HepG2 (cell line): ENCODE results near the gene CENPK. TPM values are rescaled to one million over a fixed set of nuclear protein-coding genes. Genes with fewer than 3 reads are reported as not detected.
"Not testable (repeated sequence)": the region's sequence is repeated elsewhere in the genome, so short reads cannot be mapped to it uniquely, and the experiment has no call there.

Experiments used
- ATAC-seq: fragments of 200-7000 bp; cut with Tn5 transposase; 3 replicates; pipeline ENCODE4 v1.9.1; 2020; ENCODE audit warnings: mild to moderate bottlenecking, moderate library complexity
- BruUV-seq: library from RNA; stranded (reverse); fragments of 400-500 nt; replicated peaks from 2 replicates; lab custom pipeline; 2021; lab: Mats Ljungman, UMichigan
- CTCF ChIA-PET: fragments of 300-600 bp; formaldehyde crosslinking; extraction: SDS; loops from one replicate; lab custom pipeline; 2021; ENCODE audit warnings: low total read pairs, inconsistent platforms, low intra/inter-chr PET ratio; lab: Yijun Ruan, JAX
- POLR2A ChIA-PET: fragments of 350-600 bp; sonication (Branson Sonifier 250); formaldehyde crosslinking; loops from one replicate; lab custom pipeline; 2020; ENCODE audit warnings: antibody characterized with exemption, inconsistent platforms; lab: Yijun Ruan, JAX
- DNase-seq: peaks from one replicate; pipeline ENCODE4 v3.0.0-alpha.2; 2015; ENCODE audit warnings: low spot score
- FAIRE-seq: peaks from 3 replicates; lab custom pipeline; 2011; peaks lifted over from hg19 to GRCh38; lab: Jason Lieb, UNC
- H2AFZ ChIP-seq: one replicate; pipeline ENCODE4 v1.6.1; 2011; ENCODE audit warnings: low read length, inconsistent platforms
- H3K27ac ChIP-seq: fragments of 300-600 bp; 3 replicates; pipeline ENCODE4 v1.8.0; 2011; ENCODE audit warnings: mixed run types, mild to moderate bottlenecking, mixed read lengths, low read length, inconsistent platforms; ENCODE audit not compliant: insufficient read depth; ENCODE audit errors: extremely low read length
- H3K27me3 ChIP-seq, 2 experiments: fragments of 200-600 bp in 1 of 2; 2 replicates in 1 of 2; 3 replicates in 1 of 2; pipeline versions ENCODE4 v1.6.0 to v1.8.0; 2011; ENCODE audit warnings: low read length in 2 of 2, mild to moderate bottlenecking in 2 of 2, moderate library complexity in 2 of 2, inconsistent platforms in 1 of 2; ENCODE audit not compliant: insufficient read depth in 2 of 2, control insufficient read depth in 1 of 2
- H3K36me3 ChIP-seq, 2 experiments: fragments of 200-600 bp in 1 of 2; replicated peaks in 1 of 2; 2 replicates in 1 of 2; 3 replicates in 1 of 2; pipeline versions ENCODE4 v1.5.1 to v1.8.0; 2011; ENCODE audit warnings: low read length in 2 of 2, inconsistent platforms in 1 of 2; ENCODE audit not compliant: insufficient read depth in 2 of 2, control insufficient read depth in 1 of 2
- H3K4me1 ChIP-seq: 2 replicates; pipeline ENCODE4 v1.5.1; 2012; ENCODE audit warnings: low read length, inconsistent platforms; ENCODE audit not compliant: insufficient read depth
- H3K4me2 ChIP-seq: 2 replicates; pipeline ENCODE4 v1.6.0; 2011; ENCODE audit warnings: low read depth, low read length, inconsistent platforms
- H3K4me3 ChIP-seq, 3 experiments: fragments of 200-600 bp in 1 of 3; sonication (generic), shearing (Covaris generic) in 1 of 3; replicated peaks in 1 of 3; 2 replicates each; pipeline ENCODE4 v1.5.1; 2011 to 2016; ENCODE audit warnings: low read length in 3 of 3, inconsistent platforms in 2 of 3, low read depth in 2 of 3, mild to moderate bottlenecking in 2 of 3, control low read depth in 1 of 3, mixed read lengths in 1 of 3; ENCODE audit not compliant: insufficient read depth in 1 of 3
- H3K79me2 ChIP-seq: one replicate; pipeline ENCODE4 v1.6.1; 2011; ENCODE audit warnings: low read length, inconsistent platforms; ENCODE audit not compliant: insufficient read depth
- H3K9ac ChIP-seq: 2 replicates; pipeline ENCODE4 v1.6.0; 2011; ENCODE audit warnings: mild to moderate bottlenecking, low read depth, low read length, inconsistent platforms; ENCODE audit not compliant: insufficient read depth
- H3K9me3 ChIP-seq: 2 replicates; pipeline ENCODE4 v1.5.1; 2012; ENCODE audit warnings: mild to moderate bottlenecking, low read length
- H4K20me1 ChIP-seq: 2 replicates; pipeline ENCODE4 v1.6.0; 2011; ENCODE audit warnings: inconsistent platforms, mild to moderate bottlenecking, low read length, moderate library complexity; ENCODE audit not compliant: insufficient read depth
- WGBS: methylation state at CpG from one replicate; pipeline ENCODE4 v1.1.6; 2017; ENCODE audit warnings: low lambda C conversion rate; 5-methylcytosine and 5-hydroxymethylcytosine counted together
- in situ Hi-C: cut with HindIII; loops from 2 replicates; pipeline ENCODE4 v1.10.0; 2017; ENCODE audit warnings: low pct_unique_long_range_greater_than_20kb; ENCODE audit not compliant: extremely low pct_ligation_motif_present
- intact Hi-C: fragments of 100-400 bp; cut with micrococcal nuclease; formaldehyde crosslinking; loops from one replicate; pipeline ENCODE4 v1.10.0; 2022; ENCODE audit not compliant: unreplicated experiment
- polyA plus RNA-seq, 8 experiments: library from polyadenylated mRNA; depleted of rRNA in 3 of 8; stranded (reverse) in 7 of 8; unstranded in 1 of 8; fragments of >200 nt; fragmentation: Illumina TruSeq in 4 of 8; extraction: Trizol in 4 of 8; gene quantifications; 2 replicates each; pipeline versions ENCODE4 v1.2.1 to v1.2.3, GENCODE V29; 2011 to 2016; ENCODE audit warnings: low read depth in 4 of 8, missing spikeins in 1 of 8, mixed read lengths in 1 of 8; ENCODE audit not compliant: insufficient read depth in 1 of 8
- total RNA-seq, 5 experiments: library from RNA; depleted of rRNA; stranded (reverse); fragments of >200 nt; fragmentation: Illumina TruSeq; extraction: Trizol; gene quantifications; 2 replicates each; pipeline ENCODE4 v1.2.3, GENCODE V29; 2016; ENCODE audit warnings: low read depth in 1 of 5
- TF ChIP-seq, protein P1 (sequence below): sonication (generic); formaldehyde crosslinking; IDR thresholded peaks from 2 replicates; pipeline ENCODE4 v1.4.0; 2020; ENCODE audit warnings: mild to moderate bottlenecking, missing genetic modification reagents

Gene CENPK
- total and polyA plus RNA-seq, 2 of the 13 experiments (the other 11 are each of a cell fraction or from before 2014, with no cell fraction given), result 14.3 to 54.4 TPM

DNA sequence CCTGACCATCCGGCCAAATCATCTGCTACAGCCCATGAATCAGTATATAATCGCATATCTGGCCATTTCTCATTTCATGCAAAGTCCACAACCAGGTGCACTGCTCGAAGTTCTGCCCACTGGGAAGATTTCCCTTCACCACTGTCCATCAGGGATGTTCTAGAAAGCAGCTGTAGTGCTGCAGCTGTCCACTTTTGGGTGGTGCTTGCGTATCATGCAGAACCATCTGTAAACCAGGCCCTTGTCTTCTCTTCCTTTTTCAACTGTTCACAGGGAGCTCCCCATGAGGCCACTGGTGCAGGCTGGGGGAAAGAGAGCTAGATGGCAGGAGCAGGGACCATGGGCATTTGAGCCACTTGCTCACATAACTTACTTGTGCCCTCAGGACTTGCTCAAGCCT is 73.8 kb downstream of the CENPK start (continued):
- TF ChIP-seq, protein P1, sequence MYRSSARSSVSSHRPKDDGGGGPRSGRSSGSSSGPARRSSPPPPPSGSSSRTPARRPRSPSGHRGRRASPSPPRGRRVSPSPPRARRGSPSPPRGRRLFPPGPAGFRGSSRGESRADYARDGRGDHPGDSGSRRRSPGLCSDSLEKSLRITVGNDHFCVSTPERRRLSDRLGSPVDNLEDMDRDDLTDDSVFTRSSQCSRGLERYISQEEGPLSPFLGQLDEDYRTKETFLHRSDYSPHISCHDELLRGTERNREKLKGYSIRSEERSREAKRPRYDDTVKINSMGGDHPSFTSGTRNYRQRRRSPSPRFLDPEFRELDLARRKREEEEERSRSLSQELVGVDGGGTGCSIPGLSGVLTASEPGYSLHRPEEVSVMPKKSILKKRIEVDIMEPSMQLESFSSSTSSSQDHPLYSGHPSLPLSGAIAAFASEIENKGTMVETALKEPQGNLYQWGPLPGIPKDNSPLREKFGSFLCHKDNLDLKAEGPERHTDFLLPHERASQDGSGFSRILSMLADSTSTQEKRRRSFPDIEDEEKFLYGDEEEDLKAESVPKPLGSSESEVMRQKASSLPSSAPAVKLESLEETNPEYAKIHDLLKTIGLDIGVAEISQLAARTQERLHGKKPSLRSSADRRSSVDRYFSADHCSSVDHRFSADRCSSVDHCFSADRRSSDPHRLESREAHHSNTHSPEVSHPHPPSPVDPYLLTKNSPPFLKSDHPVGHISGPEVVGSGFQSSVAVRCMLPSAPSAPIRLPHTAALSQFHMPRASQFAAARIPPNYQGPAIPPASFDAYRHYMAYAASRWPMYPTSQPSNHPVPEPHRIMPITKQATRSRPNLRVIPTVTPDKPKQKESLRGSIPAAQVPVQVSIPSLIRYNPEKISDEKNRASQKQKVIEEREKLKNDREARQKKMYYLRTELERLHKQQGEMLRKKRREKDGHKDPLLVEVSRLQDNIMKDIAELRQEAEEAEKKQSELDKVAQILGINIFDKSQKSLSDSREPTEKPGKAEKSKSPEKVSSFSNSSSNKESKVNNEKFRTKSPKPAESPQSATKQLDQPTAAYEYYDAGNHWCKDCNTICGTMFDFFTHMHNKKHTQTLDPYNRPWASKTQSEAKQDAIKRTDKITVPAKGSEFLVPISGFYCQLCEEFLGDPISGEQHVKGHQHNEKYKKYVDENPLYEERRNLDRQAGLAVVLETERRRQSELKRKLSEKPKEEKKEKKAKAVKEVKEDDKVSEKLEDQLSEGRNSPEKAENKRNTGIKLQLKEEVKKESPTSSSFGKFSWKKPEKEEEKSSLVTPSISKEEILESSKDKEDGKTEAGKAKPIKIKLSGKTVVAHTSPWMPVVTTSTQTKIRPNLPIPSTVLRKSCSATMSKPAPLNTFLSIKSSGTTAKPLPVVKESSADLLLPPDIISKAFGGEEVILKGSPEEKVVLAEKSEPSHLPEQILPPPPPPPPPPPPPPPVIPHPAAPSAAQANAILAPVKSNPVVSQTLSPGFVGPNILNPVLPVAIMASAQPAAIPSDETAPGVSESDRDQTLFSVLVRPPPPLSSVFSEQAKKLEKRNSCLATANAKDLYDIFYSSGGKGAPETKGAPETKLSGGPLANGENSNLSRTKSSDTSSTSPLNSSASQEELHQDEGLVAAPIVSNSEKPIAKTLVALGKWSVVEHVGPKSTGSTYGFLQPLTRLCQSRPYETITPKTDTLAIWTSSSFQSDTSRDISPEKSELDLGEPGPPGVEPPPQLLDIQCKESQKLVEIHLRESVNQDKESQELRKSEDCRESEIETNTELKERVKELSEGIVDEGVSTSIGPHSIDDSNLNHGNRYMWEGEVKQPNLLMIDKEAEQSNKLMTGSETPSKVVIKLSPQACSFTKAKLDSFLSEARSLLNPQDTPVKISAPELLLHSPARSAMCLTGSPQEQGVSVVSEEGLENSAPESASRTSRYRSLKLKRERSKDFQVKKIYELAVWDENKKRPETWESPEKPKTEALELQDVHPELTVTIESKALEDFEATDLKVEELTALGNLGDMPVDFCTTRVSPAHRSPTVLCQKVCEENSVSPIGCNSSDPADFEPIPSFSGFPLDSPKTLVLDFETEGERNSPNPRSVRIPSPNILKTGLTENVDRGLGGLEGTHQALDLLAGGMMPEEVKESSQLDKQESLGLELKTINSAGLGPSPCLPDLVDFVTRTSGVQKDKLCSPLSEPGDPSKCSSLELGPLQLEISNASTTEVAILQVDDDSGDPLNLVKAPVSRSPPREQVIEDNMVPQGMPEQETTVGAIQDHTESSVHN (CRISPR knock-in tag), result no peak
- TF ChIP-seq, all 625 proteins: peak for 0

DNA sequence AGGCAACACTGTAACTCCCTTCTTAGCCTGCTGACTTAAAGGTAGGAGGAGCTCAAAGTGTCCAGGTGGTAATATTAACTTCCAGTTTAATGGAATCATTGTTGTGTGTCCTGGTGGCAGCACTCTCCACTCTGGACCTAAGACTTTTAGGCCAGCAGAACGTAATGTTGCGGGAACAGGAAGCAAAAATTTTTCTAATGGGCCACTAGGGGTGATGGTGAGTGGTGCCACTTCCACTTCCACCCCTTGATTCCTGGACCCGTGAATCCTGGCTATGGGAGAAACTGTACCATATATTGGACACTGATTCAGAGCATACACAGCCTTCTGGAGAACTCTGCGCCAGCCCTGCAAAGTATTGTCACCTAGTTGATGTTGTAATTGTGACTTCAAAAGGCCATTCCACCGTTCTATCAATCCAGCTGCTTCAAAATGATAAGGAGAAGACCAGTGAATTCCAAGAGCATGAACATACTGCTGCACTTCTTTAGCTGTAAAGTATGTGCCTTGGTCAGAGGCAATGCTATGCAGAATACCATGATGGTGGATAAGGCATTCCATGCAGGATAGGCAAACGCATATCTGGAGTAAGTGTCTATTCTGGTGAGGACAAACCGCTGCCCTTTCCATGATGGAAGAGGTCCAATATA is 74.8 kb downstream of the CENPK start:
- H4K20me1 ChIP-seq, H3K9ac ChIP-seq, H3K4me2 ChIP-seq, H3K4me1 ChIP-seq, ATAC-seq, H3K4me3 ChIP-seq, H3K79me2 ChIP-seq, H2AFZ ChIP-seq, H3K36me3 ChIP-seq, H3K27ac ChIP-seq, H3K9me3 ChIP-seq, H3K27me3 ChIP-seq, intact Hi-C loops, CTCF ChIA-PET, DNase-seq, POLR2A ChIA-PET, BruUV-seq, FAIRE-seq: not testable (repeated sequence)
- in situ Hi-C loops, result loop anchor here (25.0 kb wide), 2 partner anchors 526 to 851 kb away; no protein-coding TSS in a partner anchor
- WGBS, result 92% methylated on average over 6 of the region's 7 CpGs

DNA sequence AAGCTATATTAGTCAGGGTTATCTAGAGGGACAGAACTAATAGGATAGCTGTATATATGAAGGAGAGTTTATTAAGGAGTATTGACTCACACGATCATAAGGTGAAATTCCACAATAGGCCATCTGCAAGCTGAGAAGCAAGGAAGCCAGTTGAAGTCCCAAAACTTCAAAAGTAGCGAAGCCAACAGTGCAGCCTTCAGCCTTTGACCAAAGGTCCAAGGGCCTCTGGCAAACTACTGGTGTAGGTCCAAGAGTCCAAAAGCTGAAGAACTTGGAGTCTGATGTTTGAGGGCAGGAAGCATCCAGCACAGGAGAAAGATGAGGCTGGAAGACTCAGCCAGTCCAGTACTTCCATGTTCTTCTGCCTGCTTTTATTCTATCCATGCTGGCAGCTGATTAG is 76.2 kb downstream of the CENPK start:
- ATAC-seq, H3K36me3 ChIP-seq, POLR2A ChIA-PET, FAIRE-seq, H3K9ac ChIP-seq, H3K27me3 ChIP-seq, H3K27ac ChIP-seq, CTCF ChIA-PET, H3K4me1 ChIP-seq, DNase-seq, BruUV-seq, H3K79me2 ChIP-seq, H3K4me2 ChIP-seq, H3K4me3 ChIP-seq, H4K20me1 ChIP-seq, intact Hi-C loops, H3K9me3 ChIP-seq, H2AFZ ChIP-seq: not testable (repeated sequence)
- in situ Hi-C loops, result loop anchor here (25.0 kb wide), 2 partner anchors 525 to 850 kb away; no protein-coding TSS in a partner anchor
- 95% methylated on average over 2 of the region's 2 CpGs for WGBS
